AG20443 (cell line): ENCODE data around the gene PRSS23.

Experiments
- DNase-seq: peaks from one replicate; pipeline ENCODE4 v3.0.0; 2012; ENCODE audit warnings: low spot score, mixed read lengths

PRSS23 gene

GRCh38 chr11:86790867-86791849 is 9.2 kb upstream of the PRSS23 start:
- no peak for DNase-seq

- DNase-seq: no peak
These were observed 8.2 kb upstream of the PRSS23 start for GRCh38 chr11:86792150-86792549.

GRCh38 chr11:86793307-86793706 is 7.0 kb upstream of the PRSS23 start:
- no peak for DNase-seq

- DNase-seq: no peak
These were observed 4.8 kb upstream of the PRSS23 start for GRCh38 chr11:86795511-86795910.

- no peak for DNase-seq
These were observed 4.4 kb upstream of the PRSS23 start for GRCh38 chr11:86795949-86796348.

- DNase-seq: no peak
These were observed 3.2 kb upstream of the PRSS23 start for GRCh38 chr11:86797133-86797532.

- no peak for DNase-seq
These were observed 1.4 kb upstream of the PRSS23 start for GRCh38 chr11:86798988-86799387.

- no peak for DNase-seq
These were observed 664 bp upstream of the PRSS23 start for GRCh38 chr11:86799680-86800075.

- DNase-seq: no peak
These were observed 574 bp downstream of the PRSS23 start for GRCh38 chr11:86800960-86801272.

- DNase-seq: no peak
These were observed 1.0 kb downstream of the PRSS23 start for GRCh38 chr11:86801364-86801763.

- DNase-seq: no peak
These were observed 1.8 kb downstream of the PRSS23 start for GRCh38 chr11:86802146-86802545.

- DNase-seq: no peak
These were observed 2.3 kb downstream of the PRSS23 start for GRCh38 chr11:86802601-86803051.

- no peak for DNase-seq
These were observed 3.0 kb downstream of the PRSS23 start for GRCh38 chr11:86803136-86804045.

GRCh38 chr11:86804951-86805350 is 4.6 kb downstream of the PRSS23 start:
- DNase-seq: no peak

GRCh38 chr11:86805873-86806310 is 5.5 kb downstream of the PRSS23 start:
- no peak for DNase-seq

- no peak for DNase-seq
These were observed 6.6 kb downstream of the PRSS23 start for GRCh38 chr11:86806903-86807302.

- DNase-seq: no peak
These were observed 7.0 kb downstream of the PRSS23 start for GRCh38 chr11:86807360-86807759.

- DNase-seq: no peak
These were observed 9.2 kb downstream of the PRSS23 start for GRCh38 chr11:86809561-86809960.

GRCh38 chr11:86810288-86810687 is 9.9 kb downstream of the PRSS23 start:
- DNase-seq: no peak

GRCh38 chr11:86811637-86812321 is 11.4 kb downstream of the PRSS23 start:
- DNase-seq: peak; percentile 43

GRCh38 chr11:86812322-86812670 is 12.0 kb downstream of the PRSS23 start:
- DNase-seq: no peak

GRCh38 chr11:86812981-86813380 is 12.6 kb downstream of the PRSS23 start:
- no peak for DNase-seq
